Stomach smooth muscle (tissue), 2 donors: ENCODE results near the gene KMT2B.

Experiments used
- H3K27ac ChIP-seq: one replicate; pipeline ENCODE4 v1.7.0; 2013; ENCODE audit warnings: mild to moderate bottlenecking, low read length, inconsistent platforms
- H3K27me3 ChIP-seq, 2 donors: one replicate each; pipeline ENCODE4 v1.7.0; 2013; ENCODE audit warnings: low read length in 2 of 2; ENCODE audit not compliant: insufficient read depth in 2 of 2, control insufficient read depth in 1 of 2
- H3K36me3 ChIP-seq, 2 donors: one replicate each; pipeline ENCODE4 v1.7.0; 2013; ENCODE audit warnings: low read length in 2 of 2; ENCODE audit not compliant: control insufficient read depth in 2 of 2, insufficient read depth in 2 of 2
- H3K4me1 ChIP-seq: one replicate; pipeline ENCODE4 v1.7.0; 2013; ENCODE audit warnings: low read length; ENCODE audit not compliant: control insufficient read depth, insufficient read depth
- H3K4me3 ChIP-seq, 2 donors: one replicate each; pipeline ENCODE4 v1.7.0; 2013; ENCODE audit warnings: low read length in 2 of 2
- H3K9ac ChIP-seq, 2 donors: one replicate each; pipeline ENCODE4 v1.7.0; 2013; ENCODE audit warnings: low read length in 2 of 2, mild to moderate bottlenecking in 1 of 2
- H3K9me3 ChIP-seq, 2 donors: one replicate each; pipeline ENCODE4 v1.7.0; 2013; ENCODE audit warnings: low read length in 2 of 2; ENCODE audit not compliant: control insufficient read depth in 2 of 2
- donor health status: healthy.
- donor health status: Pancreatic carcinoma.

KMT2B gene

DNA sequence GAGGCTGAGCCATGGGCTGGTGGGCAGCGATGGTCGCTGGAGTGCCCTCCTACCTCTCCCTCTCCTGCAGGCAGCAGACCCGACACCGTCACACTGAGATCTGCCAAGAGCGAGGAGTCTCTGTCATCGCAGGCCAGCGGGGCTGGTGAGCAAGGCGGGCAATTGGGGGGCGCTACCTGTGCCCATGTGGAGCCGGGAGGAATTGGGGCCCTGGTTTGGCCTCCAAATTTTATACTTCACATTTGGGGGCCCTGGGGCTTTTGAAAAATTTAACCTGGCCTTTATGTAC, 67.5 kb downstream of the KMT2B start:
- Histone ChIP-seq H3K9ac (no peak overlapping the region), H3K27me3 (no peaks in the 10 kb centered on the region), H3K4me1 (no peaks in the 10 kb centered on the region), H3K9me3 (no peaks in the 10 kb centered on the region), H3K4me3 (no peak overlapping the region), H3K36me3 (peaks cover 0 to 17% of the 10 kb centered on the region in 2 donors), H3K27ac (no peak overlapping the region)

- no peaks in the 10 kb centered on the region for H3K27me3 ChIP-seq
- no peak overlapping the region for H3K4me3 ChIP-seq
- no peak overlapping the region for H3K27ac ChIP-seq
- no peaks in the 10 kb centered on the region for H3K9me3 ChIP-seq
- peaks cover 0 to 12% of the 10 kb centered on the region in 2 donors for H3K36me3 ChIP-seq
- H3K4me1 ChIP-seq: no peaks in the 10 kb centered on the region
- H3K9ac ChIP-seq: no peak overlapping the region
Observed at GRCh38 chr19:35786299-35787160, 68.7 kb downstream of the KMT2B start.

GRCh38 chr19:35787227-35787799, 69.5 kb downstream of the KMT2B start:
- peaks cover 0 to 8% of the 10 kb centered on the region in 2 donors for H3K36me3 ChIP-seq

More at GRCh38 chr19:35787227-35787799, 69.5 kb downstream of the KMT2B start:
- Histone ChIP-seq H3K27ac (no peak overlapping the region), H3K4me1 (no peaks in the 10 kb centered on the region), H3K4me3 (no peak overlapping the region), H3K27me3 (no peaks in the 10 kb centered on the region), H3K9ac (no peak overlapping the region), H3K9me3 (no peaks in the 10 kb centered on the region)
